ENCODE measurements around the gene MPZL2.
"Not testable (repeated sequence)": the region's sequence is repeated elsewhere in the genome, so short reads cannot be mapped to it uniquely, and the experiment has no call there.

Gene MPZL2

DNA sequence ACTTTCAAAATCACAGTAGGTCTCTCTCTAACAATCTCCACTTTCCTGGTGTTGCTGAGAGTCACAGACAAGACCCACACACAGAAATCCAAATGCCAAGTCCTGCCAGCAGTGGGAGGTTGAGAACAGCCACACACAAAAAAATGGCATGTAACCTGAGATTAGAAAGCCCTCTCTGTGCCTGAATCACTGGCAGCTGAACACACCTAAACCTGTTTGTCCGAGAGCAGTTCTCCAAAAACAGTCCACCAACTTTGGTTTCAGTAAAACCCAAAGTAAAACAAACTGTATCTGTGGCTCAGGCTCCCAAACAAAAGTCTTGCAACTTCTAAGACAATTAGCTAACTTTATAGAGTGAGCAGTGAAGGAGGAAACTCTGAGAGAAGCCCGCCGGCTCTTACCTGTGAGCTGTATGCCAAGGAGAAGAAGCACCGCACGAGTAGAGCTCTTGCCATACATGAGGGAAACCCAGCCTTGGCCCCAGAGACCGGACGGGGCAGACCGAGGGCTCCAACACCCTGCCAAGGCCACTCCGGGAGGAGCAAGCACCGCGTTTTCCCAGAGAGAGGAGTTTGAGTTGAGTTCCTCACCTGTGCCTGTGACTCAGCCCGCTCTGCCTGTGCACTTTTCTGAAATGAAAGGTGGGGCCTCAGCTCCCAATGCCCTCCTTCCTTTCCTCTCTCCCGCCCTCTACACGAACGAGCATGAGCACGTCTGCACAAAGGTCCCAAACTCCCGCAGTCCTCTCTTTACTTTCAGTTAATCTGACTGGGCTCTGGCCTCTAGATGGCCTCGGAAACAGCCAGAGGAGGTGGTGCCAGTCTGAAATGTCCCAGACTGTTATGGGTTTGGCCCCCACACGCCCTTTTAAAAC is at the start of gene MPZL2:
Gene MPZL2 (minus strand): TSS at position 603 of the 874 bp plus-strand sequence. CDS start 144 bp downstream, at position 459.
- DNase-seq, result no peak

DNA sequence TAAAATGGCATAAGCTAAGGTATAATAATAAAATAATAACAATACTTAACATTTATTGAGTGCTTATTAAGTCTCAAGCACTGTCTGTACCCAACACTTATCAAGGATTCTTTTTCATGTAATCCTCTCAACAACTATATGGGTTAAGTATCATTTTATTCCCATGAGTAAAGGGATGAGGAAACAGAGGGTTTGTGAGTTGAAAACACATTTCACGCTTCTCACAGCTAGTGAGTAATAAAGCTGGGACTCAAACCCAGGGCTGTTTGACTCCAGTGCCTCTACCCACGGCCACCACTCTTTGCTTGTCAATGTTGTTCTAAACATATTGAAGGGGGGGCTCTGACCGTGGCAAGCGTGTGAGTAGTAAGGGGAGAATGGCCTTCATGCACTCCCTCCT is 49.1 kb upstream of the MPZL2 start:
- DNase-seq, result no peak

DNA sequence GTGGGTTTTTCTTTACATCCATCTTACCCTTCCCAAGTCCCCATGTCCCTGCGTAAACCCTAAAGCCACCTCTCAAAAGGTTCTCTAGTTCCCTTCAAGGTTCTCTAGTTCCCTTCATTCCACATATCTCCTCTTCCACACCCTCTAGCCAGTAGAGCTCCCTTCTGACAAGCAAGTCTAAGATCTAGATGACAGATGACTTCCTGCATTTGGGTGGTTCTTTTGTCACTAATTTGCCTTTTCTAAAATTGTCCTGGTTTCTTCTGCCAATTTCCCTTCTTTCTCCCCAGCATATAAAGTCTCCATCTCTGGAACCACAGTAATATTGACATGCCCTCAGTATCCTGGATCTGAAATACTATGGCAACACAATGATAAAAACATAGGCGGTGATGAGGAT is 48.2 kb upstream of the MPZL2 start:
- DNase-seq, result no peak

DNA sequence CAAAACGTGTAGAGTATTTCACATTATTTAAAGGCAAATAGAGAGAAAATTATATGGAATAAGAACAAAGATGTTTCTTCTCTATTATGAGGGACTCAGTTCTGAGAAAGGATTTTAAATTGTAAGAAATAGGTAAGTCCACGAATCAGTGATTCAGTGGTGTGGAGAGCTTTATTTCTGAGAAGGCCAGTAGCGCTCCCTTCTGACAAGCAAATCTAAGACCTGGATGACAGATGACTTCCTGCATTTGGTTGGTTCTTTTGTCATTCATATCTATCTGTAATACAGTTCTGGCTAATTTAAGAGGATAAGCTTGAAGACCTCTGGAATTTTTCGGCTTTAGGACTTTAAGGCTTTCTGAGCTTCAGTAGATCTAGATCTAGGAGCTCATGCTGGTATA is 47.4 kb upstream of the MPZL2 start:
- DNase-seq, result no peak

DNA sequence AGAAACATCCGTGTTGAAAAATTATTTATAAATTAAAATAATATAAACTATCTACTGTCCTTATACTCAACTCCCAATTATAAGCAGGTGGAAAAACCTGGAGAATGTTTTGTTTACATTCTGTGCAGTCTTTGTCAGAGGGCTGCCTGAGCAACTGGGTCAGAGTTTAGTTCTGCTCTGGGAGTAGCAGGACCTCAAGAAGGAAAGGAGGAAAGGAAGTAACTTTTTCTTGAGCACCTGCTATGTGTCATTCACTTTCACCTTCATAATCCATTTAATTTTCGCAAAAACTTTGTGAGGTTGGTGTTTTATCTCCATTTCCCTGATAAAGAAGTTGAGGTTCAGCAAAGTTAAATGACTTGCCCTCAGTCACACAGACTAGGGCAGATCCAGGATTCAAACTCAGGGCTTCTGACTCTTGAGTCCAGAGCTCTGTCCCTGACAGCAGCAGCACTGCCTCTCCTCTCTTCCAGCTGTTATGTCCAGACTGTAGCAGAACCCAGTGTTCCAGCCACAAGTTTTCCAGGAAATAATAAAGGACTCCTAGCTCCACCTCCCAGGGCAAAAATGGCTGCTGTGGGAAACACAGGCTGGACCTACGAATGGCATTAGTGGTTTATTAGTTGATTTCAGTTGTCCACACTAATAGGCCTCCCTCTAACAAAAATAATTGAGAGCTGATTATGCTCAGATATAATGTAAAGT is 46.8 kb upstream of the MPZL2 start:
- no peak for DNase-seq

DNA sequence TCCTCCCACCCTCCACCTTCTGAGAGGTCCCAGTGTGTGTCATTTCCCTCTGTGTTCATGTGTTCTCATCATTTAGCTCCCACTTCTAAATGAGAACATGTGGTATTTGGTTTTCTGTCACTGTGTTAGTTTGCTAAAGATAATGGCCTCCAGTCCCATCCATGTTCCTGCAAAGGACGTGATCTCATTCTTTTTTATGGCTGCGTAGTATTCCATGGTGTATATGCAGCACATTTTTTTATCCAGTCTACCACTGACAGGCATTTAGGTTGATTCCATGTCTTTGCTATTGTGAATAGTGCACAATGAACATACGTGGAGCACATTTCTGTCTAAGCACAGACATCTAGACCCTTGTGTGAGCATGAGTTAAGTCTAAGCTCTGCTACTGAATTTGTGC is 46.2 kb upstream of the MPZL2 start:
- no peak for DNase-seq

DNA sequence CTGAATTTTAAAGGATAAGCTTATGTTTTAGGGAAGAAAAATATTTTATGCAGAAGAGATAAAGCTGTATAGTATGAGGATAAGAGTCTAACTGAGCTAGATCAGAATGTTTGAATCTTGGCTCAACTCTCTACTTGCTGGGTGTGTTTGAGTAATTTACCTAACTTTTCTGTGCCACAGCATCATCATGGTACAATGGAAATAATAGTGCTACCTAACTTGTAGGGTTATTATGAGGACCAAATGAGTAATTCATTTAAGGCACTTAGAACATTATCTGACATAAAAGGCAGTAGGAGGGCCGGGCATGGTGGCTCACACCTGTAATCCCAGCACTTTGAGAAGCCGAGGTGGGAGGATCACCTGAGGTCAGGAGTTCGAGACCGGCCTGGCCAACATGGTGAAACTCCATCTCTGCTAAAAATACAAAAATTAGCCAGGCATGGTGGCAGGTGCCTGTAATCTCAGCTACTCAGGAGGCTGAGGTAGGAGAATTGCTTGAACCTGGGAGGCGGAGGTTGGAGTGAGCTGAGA is 45.0 kb upstream of the MPZL2 start:
- DNase-seq, result not testable (repeated sequence)

DNA sequence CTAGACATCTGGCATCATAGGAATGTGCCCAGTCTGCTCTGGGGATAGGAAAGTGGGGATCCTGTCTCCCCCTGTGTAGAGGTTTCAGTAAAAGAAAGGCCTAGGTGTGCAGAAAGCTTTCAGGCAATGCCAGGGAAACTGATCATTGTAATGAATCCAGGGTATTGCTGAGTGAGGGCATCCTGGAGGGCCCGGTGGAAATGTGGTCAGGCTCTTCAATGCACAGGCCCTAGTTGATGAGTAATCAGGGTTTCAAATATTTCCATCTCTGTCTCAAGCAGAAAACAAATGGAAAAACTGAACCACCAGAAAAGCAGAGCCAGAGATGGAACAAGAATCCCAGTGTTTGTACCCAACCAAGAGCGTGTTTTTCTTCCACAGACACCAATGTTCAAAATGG is 42.5 kb upstream of the MPZL2 start:
- DNase-seq, result no peak

DNA sequence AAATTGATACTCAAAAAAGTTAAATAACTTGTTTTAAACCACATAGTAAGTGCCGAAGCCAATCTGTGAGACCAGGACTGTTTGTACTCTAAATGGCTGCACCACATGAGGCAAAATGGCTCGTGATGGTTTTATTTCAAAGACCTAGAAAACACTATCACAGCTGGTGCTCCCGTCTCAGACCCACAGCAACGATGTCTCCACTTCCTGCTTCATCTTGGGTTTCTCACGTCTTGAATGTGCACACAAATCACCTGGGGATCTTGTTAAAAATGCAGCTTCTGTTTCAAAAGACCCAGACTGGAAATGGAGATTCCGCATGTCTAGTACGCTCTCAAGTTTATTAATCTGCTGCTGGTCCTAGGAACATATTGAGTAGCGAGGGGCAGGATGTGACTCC is 41.6 kb upstream of the MPZL2 start:
- no peak for DNase-seq

DNA sequence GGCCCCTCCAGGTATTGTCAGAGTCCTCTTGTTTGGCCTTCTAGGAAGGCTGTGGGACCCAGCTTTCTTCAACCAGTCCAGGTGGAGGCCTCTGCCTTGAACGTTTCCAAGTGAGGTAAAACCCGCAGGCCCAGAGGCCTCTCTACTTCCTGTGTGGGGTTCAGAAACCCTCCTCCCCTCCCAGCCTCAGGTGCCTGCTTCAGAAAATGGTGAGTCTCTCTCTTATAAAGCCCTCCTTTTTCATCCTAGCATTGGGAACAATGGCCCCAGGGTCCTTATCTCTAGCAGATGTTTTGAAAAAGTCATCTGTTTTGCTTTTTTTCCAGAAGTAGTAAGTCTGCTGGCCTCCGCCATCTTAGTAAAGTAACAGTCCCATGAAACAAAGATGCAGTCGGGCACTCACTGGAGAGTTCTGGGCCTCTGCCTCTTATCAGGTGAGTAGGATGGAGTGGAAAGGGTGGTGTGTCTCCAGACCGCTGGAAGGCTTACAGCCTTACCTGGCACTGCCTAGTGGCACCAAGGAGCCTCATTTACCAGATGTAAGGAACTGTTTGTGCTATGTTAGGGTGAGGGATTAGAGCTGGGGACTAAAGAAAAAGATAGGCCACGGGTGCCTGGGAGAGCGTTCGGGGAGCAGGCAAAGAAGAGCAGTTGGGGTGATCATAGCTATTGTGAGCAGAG is 40.6 kb upstream of the MPZL2 start, which contains the start of gene CD3E:
Gene CD3E (plus strand): TSS at position 163 of the 681 bp plus-strand sequence. CDS start 223 bp downstream, at position 386.
- DNase-seq, result no peak

DNA sequence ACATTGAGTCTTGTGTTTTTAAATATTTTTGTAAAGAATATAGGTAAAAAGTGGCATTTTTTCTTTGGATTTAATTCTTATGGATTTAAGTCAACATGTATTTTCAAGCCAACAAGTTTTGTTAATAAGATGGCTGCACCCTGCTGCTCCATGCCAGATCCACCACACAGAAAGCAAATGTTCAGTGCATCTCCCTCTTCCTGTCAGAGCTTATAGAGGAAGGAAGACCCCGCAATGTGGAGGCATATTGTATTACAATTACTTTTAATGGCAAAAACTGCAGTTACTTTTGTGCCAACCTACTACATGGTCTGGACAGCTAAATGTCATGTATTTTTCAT is 40.1 kb upstream of the MPZL2 start:
- DNase-seq, result no peak

DNA sequence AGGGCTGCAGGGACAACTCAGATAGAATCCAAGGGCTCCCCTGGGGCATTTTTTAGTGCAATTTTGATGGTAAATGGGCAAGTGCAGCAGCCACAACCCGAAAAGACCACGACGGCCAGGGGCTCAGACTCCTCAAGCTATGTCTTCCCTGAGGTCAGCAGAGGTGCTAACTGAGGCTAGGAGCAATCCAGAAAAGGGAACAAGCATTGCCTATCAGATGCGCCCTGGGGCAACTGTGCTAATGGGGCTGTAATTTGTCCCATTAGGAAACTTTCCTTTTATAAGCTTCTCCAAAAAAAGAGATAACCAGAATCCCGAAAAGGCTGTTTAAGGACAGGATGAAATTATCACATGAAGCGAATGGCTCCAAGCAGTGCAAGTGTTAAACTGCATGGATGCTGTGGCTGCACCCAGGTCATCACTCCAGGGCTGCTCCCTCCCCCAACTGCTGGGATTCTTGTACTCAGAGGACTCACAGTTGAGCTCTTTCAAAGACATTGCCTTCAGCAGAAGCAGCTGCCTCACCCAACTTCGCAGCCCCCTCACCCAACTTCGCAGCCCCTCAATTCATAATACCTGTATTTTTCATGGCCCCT is 37.6 kb upstream of the MPZL2 start:
- DNase-seq, result no peak

DNA sequence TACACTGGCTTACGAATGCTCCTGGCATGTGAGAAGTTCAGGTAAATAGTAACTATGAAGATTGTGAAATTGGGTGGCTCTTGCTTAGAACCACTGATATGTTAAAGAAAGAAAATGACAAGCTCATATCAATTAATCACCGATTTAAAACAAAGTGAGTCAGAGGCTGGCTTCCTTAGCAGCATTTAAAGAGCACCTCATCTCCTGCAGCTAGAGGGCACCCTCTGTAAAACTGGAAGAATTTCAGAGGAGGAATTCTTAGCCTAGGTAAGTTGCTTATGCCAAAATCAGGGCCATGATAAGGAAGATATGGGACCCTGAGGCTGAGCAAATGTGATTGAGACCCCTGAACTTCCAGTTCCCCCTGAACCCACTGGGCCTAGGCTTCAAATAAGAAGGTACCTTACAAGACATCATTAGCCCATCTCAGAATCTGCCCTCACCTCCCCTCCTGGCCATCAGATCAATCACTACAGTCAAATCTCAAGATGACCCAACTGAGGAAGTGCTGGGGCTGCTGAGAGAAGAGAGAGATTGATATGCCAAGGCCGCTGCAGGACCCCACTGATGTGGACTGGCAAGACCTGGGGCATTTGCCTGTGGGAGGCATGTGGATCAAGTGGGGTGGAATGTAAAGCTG is 31.8 kb upstream of the MPZL2 start:
- DNase-seq, result peak; percentile 51

DNA sequence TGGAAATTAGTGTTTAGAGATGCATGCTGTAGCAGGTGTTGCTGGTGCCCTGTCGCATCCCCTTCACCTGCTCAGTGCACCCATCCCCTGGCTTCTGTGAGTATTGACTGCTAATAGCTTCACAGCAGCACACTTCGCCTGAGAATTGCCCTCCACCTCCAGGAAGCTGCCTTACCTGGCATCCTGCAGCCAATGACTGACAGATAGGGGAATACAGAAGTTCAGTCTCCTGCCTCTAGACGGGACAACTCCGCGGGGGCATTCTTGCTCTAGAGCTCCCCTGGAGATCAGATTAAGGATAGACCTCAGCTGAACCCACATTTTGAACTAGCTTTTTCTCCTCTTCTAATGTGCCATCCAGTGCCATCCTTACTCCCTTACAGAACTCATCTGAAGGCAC is 31.1 kb upstream of the MPZL2 start:
- no peak for DNase-seq

DNA sequence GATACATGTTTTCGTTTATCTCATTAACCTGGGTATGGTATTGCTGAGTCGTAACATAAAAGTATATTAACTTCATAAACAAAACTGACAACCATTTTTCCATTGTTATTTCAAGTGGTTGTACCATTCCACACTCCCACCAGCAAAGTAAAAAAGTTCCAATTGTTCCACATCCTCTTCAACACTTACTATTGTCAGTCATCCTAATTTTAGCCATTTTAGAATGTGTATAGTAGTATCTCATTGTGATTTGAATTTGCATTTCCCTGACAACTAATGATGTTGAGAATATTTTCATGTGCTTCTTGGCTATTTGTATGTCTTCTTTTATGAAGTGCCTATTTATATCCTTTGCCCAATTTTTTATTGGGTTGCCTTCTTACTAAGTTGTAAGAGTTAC is 30.0 kb upstream of the MPZL2 start:
- no peak for DNase-seq

DNA sequence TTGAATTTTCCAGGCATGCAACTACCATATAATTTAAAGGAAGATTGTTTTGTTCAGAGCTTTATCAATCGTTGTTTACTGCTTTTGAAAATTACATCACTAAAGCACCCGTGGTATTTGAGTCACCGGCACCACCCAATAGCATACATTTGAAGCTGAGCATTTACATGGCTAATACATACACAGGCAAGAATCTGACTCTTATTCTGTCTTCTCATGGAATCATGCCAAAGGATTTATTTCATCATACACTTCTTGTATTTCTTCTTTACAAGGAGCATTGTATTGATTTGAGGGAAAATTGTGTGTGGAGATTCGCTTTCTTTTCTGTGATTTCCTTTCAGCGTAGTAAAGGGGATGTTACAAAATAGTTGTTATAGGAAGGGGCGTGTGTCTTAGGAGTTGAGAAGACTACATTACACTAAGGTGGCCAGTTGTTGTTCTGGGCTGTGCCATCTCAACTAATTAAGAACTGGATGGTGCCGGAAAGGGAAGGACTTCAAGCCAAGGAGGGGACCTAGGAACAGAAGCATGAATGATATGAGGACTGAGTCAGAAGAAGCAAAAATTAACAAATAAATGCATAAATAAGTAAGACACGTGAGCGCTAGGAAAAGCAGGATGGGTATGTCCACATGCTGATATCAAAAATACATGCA is 27.5 kb upstream of the MPZL2 start:
- no peak for DNase-seq

DNA sequence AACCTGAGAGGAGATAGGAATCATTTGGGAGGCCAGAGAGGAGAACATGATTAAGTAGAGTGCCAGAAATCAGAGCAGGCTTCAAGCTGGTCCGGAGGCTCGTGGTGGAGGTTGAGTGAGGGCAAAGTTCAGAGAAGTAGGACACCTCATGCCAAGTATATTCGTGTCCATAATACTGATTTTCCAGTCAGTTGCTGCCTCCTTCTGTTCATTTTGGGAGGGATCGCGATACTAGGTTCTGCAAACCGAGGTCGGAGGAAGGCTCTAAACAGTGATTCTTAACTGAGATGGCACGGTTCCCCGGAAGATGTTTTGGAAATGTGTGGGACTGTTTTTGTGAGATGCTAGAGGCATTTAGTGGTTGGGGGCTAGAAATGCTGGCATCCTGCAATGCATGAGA is 26.8 kb upstream of the MPZL2 start:
- no peak for DNase-seq

DNA sequence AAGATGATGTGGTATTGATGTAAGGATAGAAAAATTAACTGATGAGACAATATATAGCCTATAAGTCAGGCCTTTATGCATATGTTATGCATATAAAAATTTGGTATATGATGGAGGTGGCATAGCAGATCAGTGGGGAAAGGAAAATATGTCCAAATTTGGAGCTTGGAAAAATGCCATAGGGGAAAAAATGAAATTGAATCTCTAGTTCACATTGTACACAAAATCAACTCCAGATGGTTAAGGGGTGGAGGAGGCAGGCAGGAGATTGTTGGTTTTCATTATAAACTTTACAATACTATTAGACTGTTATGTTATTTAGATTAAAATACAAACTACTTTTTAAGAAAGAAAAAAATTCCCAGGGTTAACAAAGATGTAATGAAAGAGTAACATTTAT is 25.3 kb upstream of the MPZL2 start:
- DNase-seq, result no peak

DNA sequence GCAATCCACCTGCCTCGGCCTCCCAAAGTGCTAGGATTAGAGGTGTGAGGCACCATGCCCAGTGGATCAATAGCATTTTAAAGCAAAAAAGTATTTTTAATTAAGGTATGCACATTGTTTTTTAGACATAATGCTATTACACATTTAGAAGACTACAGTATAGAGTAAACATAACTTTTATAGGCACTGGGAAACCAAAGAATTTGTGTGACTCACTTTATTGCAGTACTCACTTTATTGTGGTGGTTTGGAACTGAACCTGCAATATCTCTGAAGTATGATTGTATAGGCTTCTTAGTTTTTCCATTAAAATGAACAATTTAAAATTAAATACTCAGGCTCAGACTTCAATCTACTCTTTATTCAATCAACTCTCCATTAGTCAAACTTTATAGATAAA is 22.9 kb upstream of the MPZL2 start:
- DNase-seq, result no peak

DNA sequence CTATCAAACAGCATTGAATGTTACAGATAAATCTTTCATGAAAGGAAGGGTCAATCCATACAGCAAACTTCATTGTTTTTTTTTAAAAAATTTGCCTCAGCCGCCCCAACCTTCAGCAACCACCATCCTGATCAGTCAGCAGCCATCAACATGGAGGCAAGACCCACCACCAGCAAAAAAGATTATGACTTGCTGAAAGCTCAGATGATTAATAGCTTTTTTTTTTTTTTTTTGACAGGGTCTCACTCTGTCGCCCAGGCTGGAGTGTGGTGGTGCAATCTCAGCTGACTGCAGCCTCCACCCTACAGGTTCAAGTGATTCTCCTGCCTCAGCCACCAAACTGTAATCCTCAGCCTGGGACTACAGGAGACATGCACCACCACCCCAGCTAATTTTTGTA is 22.4 kb upstream of the MPZL2 start:
- no peak for DNase-seq

DNA sequence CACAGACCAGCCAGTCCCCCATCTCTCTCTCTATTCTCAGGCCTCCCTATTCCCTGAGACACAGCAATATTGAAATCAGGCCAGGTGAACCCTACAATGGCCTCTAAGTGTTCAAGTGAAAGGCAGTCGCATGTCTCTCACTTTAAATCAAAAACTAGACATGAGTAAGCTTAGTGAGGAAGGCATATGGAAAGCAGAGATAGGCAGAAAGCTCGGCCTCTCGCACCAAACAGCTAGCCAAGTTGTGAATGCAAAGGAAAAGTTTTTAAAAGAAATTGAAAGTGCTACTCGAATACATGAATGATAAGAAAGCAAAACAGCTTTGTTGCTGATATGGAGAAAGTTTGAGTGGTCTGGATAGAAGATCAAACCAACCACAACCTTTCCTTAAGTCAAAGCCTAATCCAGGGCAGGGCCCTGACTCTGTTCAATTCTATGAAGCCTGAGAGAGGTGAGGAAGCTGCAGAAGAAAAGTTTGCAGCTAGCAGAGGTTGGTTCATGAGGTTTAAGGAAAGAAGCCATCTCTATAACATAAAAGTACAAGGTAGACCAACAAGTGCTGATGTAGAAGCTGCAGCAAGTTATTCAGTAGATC is 19.8 kb upstream of the MPZL2 start:
- DNase-seq, result no peak
